CD4-positive, alpha-beta memory T cell (primary cell): ENCODE data around the gene NAALADL2. TPM values are rescaled to one million over a fixed set of nuclear protein-coding genes. Genes with fewer than 3 reads are reported as not detected.

Experiments used
- CTCF ChIA-PET: fragments of 350-600 bp; sonication (Branson Sonifier 250); formaldehyde crosslinking; loops from one replicate; lab custom pipeline; 2021; ENCODE audit warnings: inconsistent platforms; ENCODE audit not compliant: partially characterized antibody; lab: Charles Lee
- POLR2A ChIA-PET: fragments of 350-600 bp; sonication (Branson Sonifier 250); formaldehyde crosslinking; loops from one replicate; lab custom pipeline; 2021; ENCODE audit not compliant: partially characterized antibody; lab: Charles Lee
- DNase-seq, 5 donors: peaks; one replicate each; pipeline versions ENCODE4 v3.0.0 to v3.0.0-alpha.2; 2020 to 2022; ENCODE audit warnings: mixed read lengths in 1 of 5
- H3K27ac ChIP-seq: one replicate; pipeline ENCODE4 v1.7.0; 2013; ENCODE audit warnings: low read depth, low read length
- H3K27me3 ChIP-seq: 2 replicates; pipeline ENCODE4 v1.7.0; 2013; ENCODE audit warnings: mild to moderate bottlenecking, low read length, moderate library complexity; ENCODE audit not compliant: insufficient read depth
- H3K36me3 ChIP-seq: 2 replicates; pipeline ENCODE4 v1.7.0; 2013; ENCODE audit warnings: mild to moderate bottlenecking, low read length, moderate library complexity; ENCODE audit not compliant: insufficient read depth
- H3K4me1 ChIP-seq: 2 replicates; pipeline ENCODE4 v1.7.0; 2013; ENCODE audit warnings: mild to moderate bottlenecking, low read length, moderate library complexity; ENCODE audit not compliant: insufficient read depth
- H3K4me3 ChIP-seq, 2 donors: one replicate each; pipeline ENCODE4 v1.7.0; 2013; ENCODE audit warnings: low read length in 2 of 2, mild to moderate bottlenecking in 1 of 2
- H3K9me3 ChIP-seq, 2 donors: one replicate each; pipeline ENCODE4 v1.7.0; 2013; ENCODE audit warnings: low read length in 2 of 2, control low read depth in 1 of 2; ENCODE audit not compliant: control insufficient read depth in 1 of 2
- H3K27ac Mint-ChIP-seq, 7 donors: one replicate each; pipeline ENCODE4 v1.8.0; 2020 to 2021; ENCODE audit warnings: mixed read lengths in 7 of 7, mild to moderate bottlenecking in 6 of 7, inconsistent platforms in 3 of 7, moderate library complexity in 3 of 7
- H3K27me3 Mint-ChIP-seq, 2 donors: one replicate each; pipeline ENCODE4 v1.8.0; 2020 to 2021; ENCODE audit warnings: mixed read lengths in 2 of 2
- H3K36me3 Mint-ChIP-seq, 2 donors: one replicate each; pipeline ENCODE4 v1.8.0; 2020 to 2021; ENCODE audit warnings: mixed read lengths in 2 of 2, inconsistent platforms in 1 of 2, mild to moderate bottlenecking in 1 of 2
- H3K4me1 Mint-ChIP-seq, 4 donors: one replicate each; pipeline ENCODE4 v1.8.0; 2020 to 2021; ENCODE audit warnings: mixed read lengths in 4 of 4, mild to moderate bottlenecking in 1 of 4
- H3K4me3 Mint-ChIP-seq, 8 donors: one replicate each; pipeline ENCODE4 v1.8.0; 2020 to 2021; ENCODE audit warnings: mixed read lengths in 8 of 8, mild to moderate bottlenecking in 7 of 8, moderate library complexity in 6 of 8, inconsistent platforms in 3 of 8
- H3K9me3 Mint-ChIP-seq, 8 donors: one replicate each; pipeline ENCODE4 v1.8.0; 2020 to 2021; ENCODE audit warnings: mixed read lengths in 8 of 8, mild to moderate bottlenecking in 5 of 8, inconsistent platforms in 3 of 8, moderate library complexity in 1 of 8
- intact Hi-C: fragments of 100-400 bp; cut with micrococcal nuclease; formaldehyde crosslinking; loops from one replicate; pipeline ENCODE4 v1.15.1; 2023
- polyA plus RNA-seq, 2 donors: library from polyadenylated mRNA; unstranded; fragments of 300-500 nt; fragmentation: Illumina TruSeq; gene quantifications; one replicate each; pipeline ENCODE4 v1.2.3, GENCODE V29; 2021
- total RNA-seq, 2 experiments: library from RNA; stranded (reverse); gene quantifications; one replicate each; pipeline ENCODE4 v1.2.3, GENCODE V29; 2021

Gene NAALADL2
- total and polyA plus RNA-seq, 4 experiments from 2014 or later: not detected

DNA sequence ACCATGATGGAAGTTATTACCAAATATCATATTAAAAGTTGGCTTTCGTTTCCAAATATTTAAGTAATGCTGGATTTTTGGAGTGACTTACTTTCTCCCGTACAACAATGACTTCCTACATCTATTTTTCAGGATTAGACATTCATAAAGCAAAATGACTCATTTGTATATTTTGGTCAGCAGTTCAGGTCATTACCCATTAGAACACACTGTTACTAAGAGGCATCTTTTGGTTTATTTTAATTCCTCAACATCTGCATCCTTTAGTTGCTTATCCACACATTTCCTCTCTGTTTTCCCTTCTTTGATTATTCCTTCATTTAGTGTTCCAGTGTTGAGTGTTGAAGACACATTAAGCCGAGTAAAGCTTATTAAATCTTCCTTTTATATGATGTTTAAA is 348.2 kb downstream of the NAALADL2 start:
- no peak overlapping the region for H3K4me3 ChIP-seq
- CTCF ChIA-PET: interaction anchor here (1.2 kb wide), 1 partner anchor 12 kb away, joined by 3 read pairs; no protein-coding TSS in a partner anchor
- Mint-ChIP-seq H3K4me1 (no peaks in the 10 kb centered on the region), H3K27me3 (no peaks in the 10 kb centered on the region), H3K9me3 (peaks cover 3 to 14% (median 6%) of the 10 kb centered on the region in 8 donors), H3K27ac (no peak overlapping the region), H3K4me3 (no peak overlapping the region), H3K36me3 (no peaks in the 10 kb centered on the region)
- H3K27ac ChIP-seq: no peak overlapping the region
- H3K9me3 ChIP-seq: no peaks in the 10 kb centered on the region
- no peaks in the 10 kb centered on the region for H3K36me3 ChIP-seq
- no peak for DNase-seq
- H3K27me3 ChIP-seq: no peaks in the 10 kb centered on the region
- H3K4me1 ChIP-seq: no peaks in the 10 kb centered on the region
- intact Hi-C loops: no loop called here
- POLR2A ChIA-PET: no interaction called here

DNA sequence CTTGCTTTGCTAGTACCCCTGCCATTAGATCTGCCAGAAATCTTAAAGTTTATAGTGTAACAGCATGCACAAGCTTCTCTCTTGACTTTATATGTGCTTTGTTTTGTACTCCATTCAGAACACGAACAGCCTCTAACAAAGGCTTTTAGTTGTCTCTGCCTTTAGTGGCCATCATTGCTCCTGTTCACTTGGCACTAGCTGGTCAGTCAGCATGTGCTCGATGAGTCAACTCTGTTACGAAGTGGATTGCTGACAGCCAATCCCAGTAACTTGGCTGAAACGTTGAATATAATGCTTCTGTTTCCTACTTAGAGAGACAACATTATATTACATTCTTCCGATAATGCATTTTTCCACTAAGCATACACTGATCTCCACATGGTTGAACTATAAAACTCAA is 349.2 kb downstream of the NAALADL2 start:
- ChIA-PET POLR2A (no interaction called here), CTCF (interaction anchor here (1.2 kb wide), 1 partner anchor 13 kb away, joined by 3 read pairs; no protein-coding TSS in a partner anchor)
- intact Hi-C loops: no loop called here
- Histone ChIP-seq H3K4me1 (no peaks in the 10 kb centered on the region), H3K27ac (no peak overlapping the region), H3K9me3 (no peaks in the 10 kb centered on the region), H3K27me3 (no peaks in the 10 kb centered on the region), H3K36me3 (no peaks in the 10 kb centered on the region), H3K4me3 (no peak overlapping the region)
- Mint-ChIP-seq H3K9me3 (peaks cover 4 to 15% (median 5%) of the 10 kb centered on the region in 8 donors), H3K36me3 (no peaks in the 10 kb centered on the region), H3K27me3 (no peaks in the 10 kb centered on the region), H3K27ac (no peak overlapping the region), H3K4me3 (no peak overlapping the region), H3K4me1 (no peaks in the 10 kb centered on the region)
- no peak for DNase-seq

- no peaks in the 10 kb centered on the region for H3K4me1 ChIP-seq
- DNase-seq: no peak
- no peak overlapping the region for H3K4me3 ChIP-seq
- H3K4me1 Mint-ChIP-seq: no peaks in the 10 kb centered on the region
- no peak overlapping the region for H3K4me3 Mint-ChIP-seq
- POLR2A ChIA-PET: no interaction called here
- H3K36me3 Mint-ChIP-seq: no peaks in the 10 kb centered on the region
- intact Hi-C loops: no loop called here
- H3K9me3 ChIP-seq: no peaks in the 10 kb centered on the region
- H3K27me3 Mint-ChIP-seq: no peaks in the 10 kb centered on the region
- H3K27ac ChIP-seq: no peak overlapping the region
- CTCF ChIA-PET: no interaction called here
- H3K36me3 ChIP-seq: no peaks in the 10 kb centered on the region
- H3K27me3 ChIP-seq: no peaks in the 10 kb centered on the region
- peaks cover 0 to 4% (median under 1%) of the 10 kb centered on the region in 8 donors for H3K9me3 Mint-ChIP-seq
- H3K27ac Mint-ChIP-seq: no peak overlapping the region
Observed at GRCh38 chr3:175211466-175211865, 352.3 kb downstream of the NAALADL2 start.

DNA sequence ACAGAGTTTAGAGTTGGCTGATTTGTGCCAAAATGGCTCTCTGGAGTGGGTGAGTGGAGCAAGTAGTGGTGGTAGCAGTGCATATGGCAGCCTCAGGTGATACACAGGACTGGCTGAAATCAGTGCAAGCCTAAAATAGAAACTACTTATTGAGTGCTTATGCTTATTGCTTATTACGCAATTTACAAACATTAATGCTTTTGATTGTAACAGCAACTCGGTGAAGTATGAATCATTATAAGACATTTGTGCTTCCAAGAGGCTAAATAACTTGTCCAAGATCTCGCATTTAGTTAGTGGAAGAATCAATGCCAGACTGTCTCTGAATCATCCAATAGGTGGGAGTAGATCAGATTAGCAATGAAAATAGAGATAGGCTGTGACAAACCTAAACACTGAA is 353.8 kb downstream of the NAALADL2 start:
- intact Hi-C loops: no loop called here
- no peak for DNase-seq
- no peaks in the 10 kb centered on the region for H3K36me3 ChIP-seq

DNA sequence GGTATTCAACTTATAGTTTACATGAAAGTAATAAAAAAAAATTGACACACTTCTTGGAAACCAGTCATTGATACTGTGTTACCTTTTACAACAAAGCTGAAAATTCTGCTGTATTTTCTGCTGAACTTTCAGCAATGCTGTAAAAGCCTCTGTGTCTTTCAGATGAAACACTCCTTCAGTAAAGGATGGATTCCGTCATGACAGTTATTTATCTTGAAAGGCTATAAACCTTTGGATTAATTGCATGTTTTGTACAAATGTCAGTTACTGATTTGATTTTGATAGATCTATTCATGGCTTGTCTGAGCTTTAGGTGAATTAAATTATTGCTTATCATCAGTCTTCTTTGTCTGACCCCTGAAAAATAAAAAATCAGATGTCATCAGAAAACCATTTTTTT is 355.1 kb downstream of the NAALADL2 start:
- H3K27ac ChIP-seq: no peak overlapping the region
- H3K4me1 ChIP-seq: no peaks in the 10 kb centered on the region
- intact Hi-C loops: no loop called here
- Mint-ChIP-seq H3K27ac (no peak overlapping the region), H3K36me3 (no peaks in the 10 kb centered on the region), H3K27me3 (no peaks in the 10 kb centered on the region), H3K4me3 (no peak overlapping the region), H3K4me1 (no peaks in the 10 kb centered on the region), H3K9me3 (peaks cover 0 to 6% (median under 1%) of the 10 kb centered on the region in 8 donors)
- no peaks in the 10 kb centered on the region for H3K27me3 ChIP-seq
- ChIA-PET CTCF (no interaction called here), POLR2A (no interaction called here)
- DNase-seq: no peak
- no peak overlapping the region for H3K4me3 ChIP-seq
- H3K9me3 ChIP-seq: no peaks in the 10 kb centered on the region
- H3K36me3 ChIP-seq: no peaks in the 10 kb centered on the region

More for the DNA sequence above, 353.8 kb downstream of the NAALADL2 start:
- Mint-ChIP-seq H3K4me1 (no peaks in the 10 kb centered on the region), H3K9me3 (peaks cover 0 to 6% (median under 1%) of the 10 kb centered on the region in 8 donors), H3K27ac (no peak overlapping the region), H3K4me3 (no peak overlapping the region), H3K36me3 (no peaks in the 10 kb centered on the region), H3K27me3 (no peaks in the 10 kb centered on the region)
- POLR2A ChIA-PET: no interaction called here
- Histone ChIP-seq H3K4me3 (no peak overlapping the region), H3K27ac (no peak overlapping the region), H3K27me3 (no peaks in the 10 kb centered on the region), H3K9me3 (no peaks in the 10 kb centered on the region), H3K4me1 (no peaks in the 10 kb centered on the region)
- CTCF ChIA-PET: no interaction called here

DNA sequence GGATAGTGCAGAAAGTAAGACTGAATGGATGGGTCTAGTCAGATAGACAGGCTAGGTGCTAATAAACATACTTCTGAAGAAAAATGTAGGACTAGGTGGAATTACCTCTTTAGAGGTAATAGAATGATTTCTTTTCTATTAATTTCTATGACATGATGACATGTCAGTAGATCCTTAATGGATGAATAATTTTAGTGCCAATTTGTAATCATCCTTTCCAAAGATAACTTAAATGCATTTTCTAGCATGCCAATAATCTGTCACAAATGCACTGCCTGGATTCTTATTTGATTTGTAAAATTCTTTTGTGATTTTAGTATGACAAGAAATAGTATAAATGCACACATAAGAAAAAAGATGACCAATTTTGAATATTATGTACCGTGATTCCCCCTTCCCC is 356.7 kb downstream of the NAALADL2 start:
- H3K27me3 Mint-ChIP-seq: no peaks in the 10 kb centered on the region

GRCh38 chr3:175222356-175222755 is 363.2 kb downstream of the NAALADL2 start:
- CTCF ChIA-PET: no interaction called here

More for the DNA sequence above, 356.7 kb downstream of the NAALADL2 start:
- Mint-ChIP-seq H3K9me3 (peaks cover 0 to 6% (median 0%) of the 10 kb centered on the region in 8 donors), H3K36me3 (no peaks in the 10 kb centered on the region), H3K4me3 (no peak overlapping the region), H3K27ac (no peak overlapping the region), H3K4me1 (no peaks in the 10 kb centered on the region)
- intact Hi-C loops: no loop called here
- no peaks in the 10 kb centered on the region for H3K4me1 ChIP-seq
- CTCF ChIA-PET: no interaction called here
- no peak for DNase-seq
- POLR2A ChIA-PET: no interaction called here
- no peak overlapping the region for H3K27ac ChIP-seq
- no peaks in the 10 kb centered on the region for H3K36me3 ChIP-seq
- no peak overlapping the region for H3K4me3 ChIP-seq
- H3K27me3 ChIP-seq: no peaks in the 10 kb centered on the region
- H3K9me3 ChIP-seq: no peaks in the 10 kb centered on the region

DNA sequence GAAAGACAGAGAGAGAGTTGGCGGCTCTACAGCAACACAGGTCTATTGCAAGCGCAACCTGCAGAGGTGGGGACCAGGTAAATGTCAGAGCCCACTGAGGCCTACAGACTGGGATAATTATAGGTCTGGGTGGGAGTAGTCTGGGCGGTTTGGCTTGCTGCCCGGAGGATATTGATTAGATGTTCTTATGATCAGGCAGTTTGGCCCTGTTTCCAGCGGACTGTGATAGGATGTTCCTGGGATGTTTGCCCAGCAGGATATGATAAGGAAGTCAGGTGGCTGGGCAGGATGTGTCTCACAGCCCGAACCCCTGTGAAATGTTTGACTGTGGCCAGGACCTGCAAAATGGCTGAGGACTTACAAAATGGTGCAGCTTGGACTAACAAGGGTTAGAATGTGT is 364.9 kb downstream of the NAALADL2 start:
- Mint-ChIP-seq H3K27me3 (no peaks in the 10 kb centered on the region), H3K4me1 (no peaks in the 10 kb centered on the region), H3K9me3 (peaks cover 0 to 8% (median 3%) of the 10 kb centered on the region in 8 donors), H3K27ac (no peak overlapping the region), H3K36me3 (no peaks in the 10 kb centered on the region), H3K4me3 (no peak overlapping the region)
- Histone ChIP-seq H3K27me3 (no peaks in the 10 kb centered on the region), H3K4me3 (no peak overlapping the region), H3K9me3 (no peaks in the 10 kb centered on the region), H3K4me1 (no peaks in the 10 kb centered on the region), H3K36me3 (no peaks in the 10 kb centered on the region), H3K27ac (no peak overlapping the region)
- intact Hi-C loops: no loop called here
- POLR2A ChIA-PET: no interaction called here
- no peak for DNase-seq
- CTCF ChIA-PET: no interaction called here

More at GRCh38 chr3:175222356-175222755, 363.2 kb downstream of the NAALADL2 start:
- H3K4me3 Mint-ChIP-seq: no peak overlapping the region
- Histone ChIP-seq H3K27ac (no peak overlapping the region), H3K4me3 (no peak overlapping the region), H3K9me3 (no peaks in the 10 kb centered on the region), H3K27me3 (no peaks in the 10 kb centered on the region), H3K4me1 (no peaks in the 10 kb centered on the region), H3K36me3 (no peaks in the 10 kb centered on the region)
- no peak overlapping the region for H3K27ac Mint-ChIP-seq
- H3K36me3 Mint-ChIP-seq: no peaks in the 10 kb centered on the region
- H3K4me1 Mint-ChIP-seq: no peaks in the 10 kb centered on the region
- intact Hi-C loops: no loop called here
- peaks cover 0 to 8% (median 4%) of the 10 kb centered on the region in 8 donors for H3K9me3 Mint-ChIP-seq
- H3K27me3 Mint-ChIP-seq: no peaks in the 10 kb centered on the region
- POLR2A ChIA-PET: no interaction called here
- no peak for DNase-seq
